ENCODE measurements around the gene CASQ2. TPM values are rescaled to one million over a fixed set of nuclear protein-coding genes. Genes with fewer than 3 reads are reported as not detected.

The CASQ2 gene
- total and polyA plus RNA-seq, 2 donors (not counting 3 experiments of a cell fraction or from before 2014, with no cell fraction given): not detected

DNA sequence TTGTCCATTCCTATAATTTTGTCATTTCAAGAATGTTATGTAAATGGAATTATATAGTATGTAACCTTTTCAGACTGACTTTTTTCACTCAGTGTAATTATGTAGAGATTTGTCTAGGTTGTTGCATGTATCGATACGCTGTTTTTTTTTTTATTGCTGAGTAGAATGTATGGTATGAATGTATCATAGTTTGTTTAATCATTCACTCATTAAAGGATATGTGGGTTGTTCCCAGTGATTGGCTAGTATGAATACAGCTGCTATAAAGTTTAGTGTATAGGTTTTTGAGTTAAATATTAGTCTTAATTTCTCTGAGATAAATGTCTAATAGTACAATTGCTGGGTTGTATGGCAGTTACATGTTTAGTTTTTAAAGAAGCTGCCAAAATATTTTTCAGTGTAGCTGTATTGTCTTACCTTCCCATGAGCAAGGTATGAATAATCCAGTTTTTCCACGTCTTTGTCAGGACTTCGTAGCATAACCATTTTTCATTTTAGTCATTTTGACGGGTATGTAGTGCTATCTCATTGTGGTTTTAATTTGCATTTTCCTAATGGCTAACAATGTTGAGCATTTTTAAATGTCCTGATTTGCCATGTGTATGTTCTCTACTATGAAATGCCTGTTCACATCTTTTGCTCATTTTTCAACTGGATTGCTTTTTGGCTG is 22.4 kb downstream of the CASQ2 start:
- Histone ChIP-seq H3K4me2 (ENCODE audit: insufficient read depth, low read length) (no peak overlapping the region), H3K9me3 (replicated peaks; ENCODE audit: control insufficient read depth, insufficient read depth, low read length) (no peaks in the 10 kb centered on the region), H3K79me2 (ENCODE audit: control insufficient read depth, insufficient read depth, low read length) (no peaks in the 10 kb centered on the region), H4K20me1 (replicated peaks; ENCODE audit: control insufficient read depth, extremely low read depth, insufficient read depth, low read length) (no peaks in the 10 kb centered on the region), H3K9me1 (replicated peaks; ENCODE audit: control insufficient read depth, extremely low read depth, insufficient read depth, low read length) (no peaks in the 10 kb centered on the region), H3K27ac (ENCODE audit: insufficient read depth, low read depth, low read length) (no peak overlapping the region), H3K9ac (replicated peaks; ENCODE audit: extremely low read depth, insufficient read depth, low read length) (no peak overlapping the region), H3K4me1 (ENCODE audit: control insufficient read depth, extremely low read depth, insufficient read depth, low read length) (no peaks in the 10 kb centered on the region), H3K27me3 (ENCODE audit: control insufficient read depth in 2 of 2, insufficient read depth in 2 of 2, low read length in 2 of 2) (no peaks in the 10 kb centered on the region), H3K36me3 (ENCODE audit: control insufficient read depth in 2 of 2, extremely low read depth in 1 of 2, insufficient read depth in 2 of 2, low read length in 2 of 2) (no peaks in the 10 kb centered on the region), H2AFZ (ENCODE audit: low read depth, low read length) (no peak overlapping the region), H3K4me3 (replicated peaks in 1 of 3; ENCODE audit: insufficient read depth in 1 of 3, low read depth in 1 of 3, low read length in 3 of 3) (no peak overlapping the region)
- DNase-seq (ENCODE audit: low read depth, low spot score) (no peak), FAIRE-seq (no peak)
- dilution Hi-C loops (cut with MboI; ENCODE audit: extremely low pct_ligation_motif_present, low sequenced_read_pairs) (no loop called here), intact Hi-C loops (cut with micrococcal nuclease) (no loop called here)
- ChIA-PET POLR2A (no interaction called here), CTCF (no interaction called here)
- no TSS peak for BruUV-seq (replicated peaks)
- no peak for TF ChIP-seq POLR2A (IDR thresholded peaks at IDR 0.05; ENCODE audit: low read depth, low read length)
- no peak for TF ChIP-seq POLR2AphosphoS5 (IDR thresholded peaks at IDR 0.05; ENCODE audit: insufficient read depth, low read depth, low read length)
- TF ChIP-seq FOS (IDR thresholded peaks at IDR 0.05; ENCODE audit: borderline replicate concordance, insufficient read depth, low read length): no peak
- TF ChIP-seq GATA2 (IDR thresholded peaks at IDR 0.05; ENCODE audit: insufficient read depth, insufficient read length, low read depth, low read length): no peak
- TF ChIP-seq MYC (IDR thresholded peaks at IDR 0.05; ENCODE audit: low read depth, low read length): no peak
- TF ChIP-seq EZH2 (IDR thresholded peaks at IDR 0.05; ENCODE audit: borderline replicate concordance, low read depth, low read length, severe bottlenecking): no peak
- TF ChIP-seq, protein P1, sequence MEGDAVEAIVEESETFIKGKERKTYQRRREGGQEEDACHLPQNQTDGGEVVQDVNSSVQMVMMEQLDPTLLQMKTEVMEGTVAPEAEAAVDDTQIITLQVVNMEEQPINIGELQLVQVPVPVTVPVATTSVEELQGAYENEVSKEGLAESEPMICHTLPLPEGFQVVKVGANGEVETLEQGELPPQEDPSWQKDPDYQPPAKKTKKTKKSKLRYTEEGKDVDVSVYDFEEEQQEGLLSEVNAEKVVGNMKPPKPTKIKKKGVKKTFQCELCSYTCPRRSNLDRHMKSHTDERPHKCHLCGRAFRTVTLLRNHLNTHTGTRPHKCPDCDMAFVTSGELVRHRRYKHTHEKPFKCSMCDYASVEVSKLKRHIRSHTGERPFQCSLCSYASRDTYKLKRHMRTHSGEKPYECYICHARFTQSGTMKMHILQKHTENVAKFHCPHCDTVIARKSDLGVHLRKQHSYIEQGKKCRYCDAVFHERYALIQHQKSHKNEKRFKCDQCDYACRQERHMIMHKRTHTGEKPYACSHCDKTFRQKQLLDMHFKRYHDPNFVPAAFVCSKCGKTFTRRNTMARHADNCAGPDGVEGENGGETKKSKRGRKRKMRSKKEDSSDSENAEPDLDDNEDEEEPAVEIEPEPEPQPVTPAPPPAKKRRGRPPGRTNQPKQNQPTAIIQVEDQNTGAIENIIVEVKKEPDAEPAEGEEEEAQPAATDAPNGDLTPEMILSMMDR (IDR thresholded peaks at IDR 0.05; ENCODE audit: extremely low read depth in 1 of 2, insufficient read depth in 1 of 2, low read depth in 1 of 2, low read length in 2 of 2): no peak
- TF ChIP-seq, protein P2, sequence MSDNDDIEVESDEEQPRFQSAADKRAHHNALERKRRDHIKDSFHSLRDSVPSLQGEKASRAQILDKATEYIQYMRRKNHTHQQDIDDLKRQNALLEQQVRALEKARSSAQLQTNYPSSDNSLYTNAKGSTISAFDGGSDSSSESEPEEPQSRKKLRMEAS (IDR thresholded peaks at IDR 0.05; ENCODE audit: insufficient read depth, insufficient read length): no peak
- no peak for TF ChIP-seq JUN (IDR thresholded peaks at IDR 0.05; ENCODE audit: borderline replicate concordance, insufficient read depth, insufficient read length, low read depth)

Data from endothelial cell of umbilical vein (primary cell).